ENCODE data around the gene PURA.

DNA sequence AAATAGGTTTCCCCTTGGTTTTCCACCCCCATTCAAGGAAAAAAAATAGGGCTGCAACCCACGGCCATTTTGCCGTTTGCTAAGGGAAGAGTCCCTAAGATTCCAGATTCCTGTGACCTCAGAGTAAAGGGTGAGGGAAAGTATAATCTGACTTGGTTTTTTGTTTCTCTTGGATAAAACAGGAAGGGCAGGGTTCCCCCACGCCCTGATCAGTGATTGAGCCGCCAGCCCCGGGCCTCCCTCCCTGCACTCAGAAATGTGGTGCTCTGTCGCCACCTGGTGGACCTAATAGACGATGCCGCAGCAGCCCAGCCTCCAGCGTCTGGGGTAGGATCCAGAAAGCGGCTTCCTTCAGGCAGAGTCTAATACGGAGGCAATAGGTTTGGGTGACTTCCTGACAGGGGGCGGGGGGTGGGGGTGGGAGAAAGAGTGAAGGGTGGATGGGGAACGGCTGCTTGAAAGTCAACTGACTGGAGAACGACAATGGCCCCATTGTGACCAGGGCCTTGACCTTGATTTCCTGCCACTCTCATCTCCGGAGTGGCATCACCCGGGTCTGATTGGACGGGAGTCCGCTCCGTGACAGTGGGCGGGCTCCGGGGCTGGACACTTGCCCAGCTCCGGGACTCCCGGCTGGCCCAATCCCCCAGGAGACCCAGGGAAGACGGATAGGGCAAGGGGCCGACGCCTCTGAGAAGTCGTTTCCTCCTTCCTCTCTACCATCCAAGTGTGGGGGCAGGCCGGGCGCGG, 43.3 kb downstream of the PURA start:
- TF ChIP-seq TARDBP (IDR thresholded peaks at IDR 0.05) (no peak), FOXK2 (IDR thresholded peaks at IDR 0.05) (no peak), L3MBTL2 (conservative IDR thresholded peaks at IDR 0.05) (no peak), HDGF (IDR thresholded peaks at IDR 0.05; ENCODE audit: borderline replicate concordance) (no peak), ZNF384 (IDR thresholded peaks at IDR 0.05) (no peak), LEF1 (IDR thresholded peaks at IDR 0.05; ENCODE audit: borderline replicate concordance) (no peak), BHLHE40 (IDR thresholded peaks at IDR 0.05; ENCODE audit: borderline replicate concordance) (no peak)

Data from HEK293T (cell line).